ENCODE results near the gene UVRAG.
"Not testable (repeated sequence)": the region's sequence is repeated elsewhere in the genome, so short reads cannot be mapped to it uniquely, and the experiment has no call there.

UVRAG gene

DNA sequence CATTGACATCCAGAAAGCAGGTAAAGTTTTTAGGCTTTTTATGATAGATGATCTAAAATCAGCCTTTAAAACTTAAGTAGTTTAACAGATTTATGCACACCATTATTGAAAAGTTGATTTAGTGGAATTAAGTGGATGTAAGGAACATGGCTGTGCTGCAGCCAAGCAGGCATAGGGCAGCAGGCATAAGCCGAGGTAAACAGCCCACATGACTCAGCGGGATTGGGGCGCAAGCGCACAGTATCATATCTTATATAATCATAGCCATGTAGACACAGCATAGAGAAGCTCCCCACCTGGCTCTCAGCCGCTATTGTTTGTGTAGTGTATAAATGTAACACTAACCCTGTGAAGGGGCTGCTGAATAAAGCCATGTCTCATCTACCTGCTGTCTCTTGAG lies 233.8 kb downstream of the UVRAG start:
- in situ Hi-C loops (cut with MboI; ENCODE audit: low sequenced_read_pairs), result no loop called here

DNA sequence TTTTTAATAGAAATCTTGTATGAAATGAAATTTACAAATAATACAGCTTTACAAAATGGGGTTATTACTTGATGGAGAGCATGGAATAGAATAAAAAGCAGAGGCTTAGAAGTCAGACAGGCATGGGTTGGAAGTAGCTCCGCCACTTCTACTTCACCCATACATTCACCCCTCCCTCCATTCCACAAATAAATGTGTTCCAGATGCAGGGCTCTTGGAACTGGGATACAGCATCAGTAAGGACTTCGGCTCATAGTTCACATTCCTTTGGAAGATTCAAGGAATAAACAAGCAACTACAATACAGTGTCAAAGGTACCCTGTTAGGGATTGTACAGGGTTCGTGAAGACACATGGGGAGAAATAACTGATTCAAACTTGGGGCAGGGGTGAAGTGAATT lies 234.5 kb downstream of the UVRAG start:
- in situ Hi-C loops (cut with MboI; ENCODE audit: low sequenced_read_pairs), result no loop called here

DNA sequence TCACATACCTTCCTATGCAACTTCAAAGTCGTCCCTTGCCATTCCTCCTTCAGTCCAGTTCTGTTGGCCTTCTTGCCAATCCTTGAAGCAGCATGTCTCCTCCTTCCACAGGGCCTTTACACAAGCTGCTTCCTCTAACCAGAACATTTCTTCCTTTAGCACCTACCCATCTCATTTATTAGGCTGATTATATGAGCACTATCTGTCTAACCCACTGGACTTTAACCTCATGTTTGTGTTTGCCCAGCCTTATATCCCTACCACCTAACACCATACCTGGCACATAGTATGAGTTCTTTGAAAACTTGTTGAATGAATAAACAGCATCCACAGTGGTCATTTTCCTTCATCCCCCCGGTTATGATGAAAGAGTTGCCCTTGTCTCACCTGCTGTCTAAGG lies 236.9 kb downstream of the UVRAG start:
- in situ Hi-C loops (cut with MboI; ENCODE audit: low sequenced_read_pairs), result no loop called here

DNA sequence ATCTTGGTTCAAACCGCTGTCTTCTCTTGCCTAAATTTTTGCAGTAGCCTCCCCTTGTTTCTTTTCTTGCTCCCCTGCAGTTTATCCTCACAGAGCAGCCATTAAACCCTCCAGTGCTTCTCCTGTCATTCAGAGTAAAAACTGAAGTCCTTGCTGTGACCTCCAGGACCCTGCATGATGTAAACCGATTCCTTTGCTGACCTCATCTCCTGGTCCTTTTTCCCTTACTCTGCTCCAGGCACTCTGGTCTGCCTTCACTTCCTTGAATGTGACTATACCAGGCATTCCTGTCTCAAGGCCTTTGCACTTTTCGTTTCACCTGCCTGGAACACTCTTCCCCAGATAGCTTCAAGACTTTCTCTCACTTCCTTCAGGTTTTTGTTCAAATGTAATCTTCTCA lies 239.3 kb downstream of the UVRAG start:
- in situ Hi-C loops (cut with MboI; ENCODE audit: low sequenced_read_pairs), result no loop called here

DNA sequence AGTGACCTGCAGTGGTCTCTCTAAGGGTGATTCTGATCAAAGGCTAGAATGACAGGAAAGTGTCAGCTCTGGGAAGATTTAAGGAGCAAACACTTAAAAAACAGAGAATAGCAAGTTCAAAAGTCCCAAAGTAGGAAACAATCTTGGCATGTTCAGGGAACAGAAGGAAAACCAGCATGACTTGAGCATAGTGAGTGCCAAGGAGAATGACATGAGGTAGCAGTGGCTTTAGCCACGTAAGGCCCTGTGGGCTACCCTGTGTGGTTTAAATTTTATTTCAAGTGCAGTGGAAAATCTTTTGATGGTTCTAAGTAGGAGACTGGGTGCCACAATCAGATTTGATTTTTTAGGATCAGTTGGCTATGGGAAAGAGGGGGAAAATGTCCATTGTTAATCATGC lies 241.9 kb downstream of the UVRAG start:
- in situ Hi-C loops (cut with MboI; ENCODE audit: low sequenced_read_pairs), result no loop called here

DNA sequence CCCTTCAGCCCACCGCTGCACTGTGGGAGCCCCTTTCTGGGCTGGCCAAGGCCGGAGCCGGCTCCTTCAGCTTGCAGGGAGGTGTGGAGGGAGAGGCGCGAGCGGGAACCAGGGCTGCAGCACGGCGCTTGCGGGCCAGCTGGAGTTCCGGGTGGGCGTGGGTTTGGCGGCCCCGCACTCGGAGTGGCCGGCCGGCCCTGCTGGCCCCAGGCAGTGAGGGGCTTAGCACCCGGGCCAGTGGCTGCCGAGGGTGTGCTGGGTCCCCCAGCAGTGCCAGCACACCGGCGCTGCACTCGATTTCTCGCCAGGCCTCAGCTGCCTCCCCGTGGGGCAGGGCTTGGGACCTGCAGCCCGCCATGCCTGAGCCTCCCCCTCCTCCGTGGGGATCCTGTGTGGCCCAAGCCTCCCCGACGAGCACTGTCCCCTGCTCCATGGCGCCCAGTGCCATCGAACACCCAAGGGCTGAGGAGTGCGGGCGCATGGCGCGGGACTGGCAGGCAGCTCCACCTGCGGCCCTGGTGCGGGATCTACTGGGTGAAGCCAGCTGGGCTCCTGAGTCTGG lies 245.5 kb downstream of the UVRAG start:
- in situ Hi-C loops (cut with MboI; ENCODE audit: low sequenced_read_pairs), result not testable (repeated sequence)

GRCh38 chr11:76062733-76063132 lies 247.7 kb downstream of the UVRAG start:
- in situ Hi-C loops (cut with MboI; ENCODE audit: low sequenced_read_pairs), result no loop called here

GRCh38 chr11:76064192-76064591 lies 249.2 kb downstream of the UVRAG start:
- in situ Hi-C loops (cut with MboI; ENCODE audit: low sequenced_read_pairs), result no loop called here

GRCh38 chr11:76067099-76067498 lies 252.1 kb downstream of the UVRAG start:
- in situ Hi-C loops (cut with MboI; ENCODE audit: low sequenced_read_pairs), result no loop called here

DNA sequence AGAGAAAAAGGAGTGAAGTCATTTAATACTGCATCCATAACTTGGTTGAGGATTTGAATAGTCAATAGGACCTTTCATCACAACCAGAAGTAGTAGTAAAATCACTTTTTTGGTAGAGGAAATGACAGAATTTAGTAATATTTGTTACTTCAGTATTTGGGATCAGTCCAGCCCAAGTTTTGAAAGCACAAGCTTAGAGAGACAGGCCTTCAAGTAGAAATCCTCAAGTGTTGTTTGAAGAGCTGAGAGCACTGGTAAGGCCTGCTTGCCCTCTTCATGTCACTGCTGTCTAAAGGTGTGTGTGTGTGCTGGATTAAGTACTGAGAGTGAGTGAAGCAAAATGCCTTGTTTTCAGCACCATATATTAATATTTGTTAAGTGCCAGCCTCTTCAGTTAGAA lies 254.0 kb downstream of the UVRAG start:
- in situ Hi-C loops (cut with MboI; ENCODE audit: low sequenced_read_pairs), result no loop called here

GRCh38 chr11:76071090-76071489 lies 256.1 kb downstream of the UVRAG start:
- in situ Hi-C loops (cut with MboI; ENCODE audit: low sequenced_read_pairs), result no loop called here

DNA sequence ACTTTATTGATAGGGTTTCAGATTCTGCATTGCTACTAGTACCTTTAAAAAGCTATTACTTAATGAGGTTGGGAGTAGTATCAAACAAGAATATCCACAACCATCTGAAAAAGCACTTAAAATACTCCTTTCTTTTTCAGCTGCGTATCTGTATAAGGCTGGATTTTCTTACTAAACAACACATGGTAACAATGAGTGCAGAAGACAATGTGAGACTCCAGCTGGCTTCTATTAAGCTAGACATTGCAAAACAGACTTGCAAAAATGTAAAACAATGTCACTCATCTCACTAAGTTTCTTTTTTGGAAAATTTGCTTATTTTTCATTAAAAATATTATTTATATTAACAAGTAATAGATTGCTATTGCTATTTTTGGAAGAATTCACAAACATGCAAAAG lies 258.7 kb downstream of the UVRAG start:
- in situ Hi-C loops (cut with MboI; ENCODE audit: low sequenced_read_pairs), result no loop called here

DNA sequence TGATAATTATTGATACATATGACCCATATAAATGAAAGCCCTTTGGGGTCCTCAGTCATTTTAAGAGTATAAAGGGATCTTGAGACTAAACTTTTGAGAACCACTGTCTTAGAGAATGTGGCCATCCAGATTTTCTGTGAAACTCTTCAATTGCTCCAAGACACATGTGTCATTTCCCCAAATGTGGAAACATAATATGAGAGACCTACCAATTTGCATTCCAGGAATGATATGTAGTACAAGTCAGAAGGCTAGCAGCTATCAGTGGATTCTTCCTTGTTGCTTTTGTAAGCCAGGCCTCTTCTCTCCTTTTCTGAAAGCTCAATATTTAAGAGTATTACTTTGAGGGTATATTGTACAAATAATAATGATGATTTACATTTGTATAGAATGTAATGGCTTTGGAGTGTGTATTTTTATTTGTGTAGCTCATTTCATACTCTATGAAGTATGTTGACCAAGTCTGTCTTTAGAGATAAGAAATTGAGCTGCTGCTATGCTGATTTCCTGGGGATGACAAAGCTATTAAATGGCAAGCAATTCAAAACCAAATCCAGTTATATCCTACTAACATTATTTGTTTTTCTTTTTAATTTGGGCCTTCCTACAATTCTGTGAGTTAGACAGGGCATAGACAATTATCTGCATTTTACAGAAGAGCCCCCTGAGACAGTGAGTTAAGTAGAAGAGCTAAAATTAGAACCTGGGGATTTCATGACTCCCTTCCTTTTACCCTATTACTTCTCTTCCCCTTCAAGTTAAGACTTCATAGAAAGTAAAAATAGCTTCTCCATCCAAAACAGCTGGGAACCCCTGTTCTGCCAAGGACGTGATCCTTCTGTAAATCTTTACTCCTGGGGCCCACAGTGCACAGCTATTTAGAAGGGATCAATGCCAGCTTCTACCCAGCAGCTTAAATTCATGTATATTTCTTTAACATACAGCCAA lies 259.4 kb downstream of the UVRAG start:
- in situ Hi-C loops (cut with MboI; ENCODE audit: low sequenced_read_pairs), result no loop called here

- in situ Hi-C loops (cut with MboI; ENCODE audit: low sequenced_read_pairs), result no loop called here
Measured at GRCh38 chr11:76075716-76076115, 260.7 kb downstream of the UVRAG start.

- in situ Hi-C loops (cut with MboI; ENCODE audit: low sequenced_read_pairs), result not testable (repeated sequence)
Measured at GRCh38 chr11:76076253-76076652, 261.2 kb downstream of the UVRAG start.

GRCh38 chr11:76076749-76077148 lies 261.7 kb downstream of the UVRAG start:
- in situ Hi-C loops (cut with MboI; ENCODE audit: low sequenced_read_pairs), result no loop called here

GRCh38 chr11:76077575-76078150 lies 262.7 kb downstream of the UVRAG start:
- in situ Hi-C loops (cut with MboI; ENCODE audit: low sequenced_read_pairs), result no loop called here

- in situ Hi-C loops (cut with MboI; ENCODE audit: low sequenced_read_pairs), result not testable (repeated sequence)
Measured at GRCh38 chr11:76081084-76081483, 266.1 kb downstream of the UVRAG start.

GRCh38 chr11:76083563-76084451 lies 268.8 kb downstream of the UVRAG start:
- in situ Hi-C loops (cut with MboI; ENCODE audit: low sequenced_read_pairs), result no loop called here

DNA sequence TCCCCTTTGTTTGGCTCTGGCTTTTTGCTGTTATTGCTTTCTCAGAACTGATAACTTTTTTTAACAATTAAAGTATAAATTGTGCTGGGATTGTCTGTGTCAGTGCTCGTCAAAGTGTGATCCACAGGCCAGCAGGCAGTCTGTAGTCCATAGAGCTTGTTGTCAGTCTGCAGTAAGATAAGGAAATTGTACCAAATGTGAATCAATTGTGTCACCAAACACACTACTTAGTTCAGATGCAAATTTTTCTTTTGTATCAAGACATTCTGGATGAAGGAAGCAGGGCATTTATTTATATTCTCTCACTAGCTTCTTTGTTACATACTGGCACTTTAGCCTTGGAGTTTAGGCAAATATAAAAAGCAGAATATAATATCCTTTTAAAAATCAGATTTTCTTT lies 270.3 kb downstream of the UVRAG start:
- in situ Hi-C loops (cut with MboI; ENCODE audit: low sequenced_read_pairs), result no loop called here

All from hTERT RPE-1 (cell line).